HG03108 (cell line): ENCODE data around the gene PRPF18.
A peak's percentile ranks its signal among the peaks of the same experiment; 100 is the strongest.
"Not testable (repeated sequence)": the region's sequence is repeated elsewhere in the genome, so short reads cannot be mapped to it uniquely, and the experiment has no call there.

Experiments
- ATAC-seq: cut with Tn5 transposase; IDR thresholded peaks from one replicate; pipeline ENCODE4 v1.9.1; 2021; ENCODE audit warnings: moderate library complexity; ENCODE audit not compliant: unreplicated experiment

Gene PRPF18, protein sequence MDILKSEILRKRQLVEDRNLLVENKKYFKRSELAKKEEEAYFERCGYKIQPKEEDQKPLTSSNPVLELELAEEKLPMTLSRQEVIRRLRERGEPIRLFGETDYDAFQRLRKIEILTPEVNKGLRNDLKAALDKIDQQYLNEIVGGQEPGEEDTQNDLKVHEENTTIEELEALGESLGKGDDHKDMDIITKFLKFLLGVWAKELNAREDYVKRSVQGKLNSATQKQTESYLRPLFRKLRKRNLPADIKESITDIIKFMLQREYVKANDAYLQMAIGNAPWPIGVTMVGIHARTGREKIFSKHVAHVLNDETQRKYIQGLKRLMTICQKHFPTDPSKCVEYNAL

DNA sequence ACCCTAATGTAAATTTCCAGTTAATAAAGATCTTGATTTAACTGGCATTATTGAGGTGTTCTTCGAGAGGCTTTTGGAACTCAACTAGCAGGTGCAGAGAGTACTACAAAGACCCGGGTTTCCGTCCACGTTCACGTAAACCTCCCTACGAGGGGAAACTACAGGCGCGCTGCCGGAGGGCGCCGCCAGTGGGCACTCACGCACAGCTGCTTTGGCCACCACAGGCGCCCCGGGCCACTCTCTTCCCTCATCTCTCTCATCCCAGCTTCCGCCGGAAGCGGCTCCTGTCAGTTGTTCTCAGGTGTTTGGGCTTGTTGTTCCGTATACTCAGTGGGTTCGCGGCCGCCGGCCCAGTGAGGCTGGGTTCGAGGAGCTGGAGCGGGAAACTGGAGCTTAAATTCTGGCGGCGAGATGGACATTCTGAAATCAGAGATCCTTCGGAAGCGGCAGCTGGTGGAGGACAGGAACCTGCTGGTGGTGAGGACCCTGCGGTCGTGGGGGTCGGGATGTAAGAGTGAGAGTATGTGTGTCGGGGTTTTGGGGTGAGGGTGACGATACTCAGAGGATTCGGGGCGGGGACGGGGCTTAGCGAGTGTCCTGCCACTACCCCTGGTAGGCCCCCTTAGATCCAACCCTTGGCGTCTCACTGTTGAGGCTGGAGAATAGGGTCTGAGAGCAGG, at the start of gene PRPF18:
Gene PRPF18, plus strand, starts transcription at position 290 of the 680 bp plus-strand sequence. Its CDS starts 122 bp downstream, at position 412.
- peak; percentile 99 for ATAC-seq

- not testable (repeated sequence) for ATAC-seq
Observed at GRCh38 chr10:13537985-13538384, 48.8 kb upstream of the PRPF18 start.

- ATAC-seq = no peak
Observed at GRCh38 chr10:13542533-13542932, 44.2 kb upstream of the PRPF18 start.

DNA sequence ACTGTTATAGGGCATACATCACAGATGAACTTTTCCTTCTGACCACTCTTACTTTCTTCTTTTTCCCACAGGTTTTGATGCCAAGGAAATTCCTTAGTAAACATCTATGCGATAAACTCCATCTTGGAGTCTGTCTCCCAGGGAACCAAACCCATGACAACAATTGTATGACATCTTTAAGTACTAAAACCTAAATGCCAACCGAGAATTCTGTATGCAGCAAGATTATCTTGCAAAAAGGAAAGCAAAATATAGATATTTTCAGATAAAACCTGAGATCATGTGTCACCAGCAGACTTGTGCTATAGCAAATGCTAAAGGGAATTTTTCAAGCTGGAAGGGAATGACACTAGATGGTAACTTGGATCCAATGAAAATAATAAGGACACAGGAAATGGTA, 36.0 kb upstream of the PRPF18 start:
- ATAC-seq = no peak

DNA sequence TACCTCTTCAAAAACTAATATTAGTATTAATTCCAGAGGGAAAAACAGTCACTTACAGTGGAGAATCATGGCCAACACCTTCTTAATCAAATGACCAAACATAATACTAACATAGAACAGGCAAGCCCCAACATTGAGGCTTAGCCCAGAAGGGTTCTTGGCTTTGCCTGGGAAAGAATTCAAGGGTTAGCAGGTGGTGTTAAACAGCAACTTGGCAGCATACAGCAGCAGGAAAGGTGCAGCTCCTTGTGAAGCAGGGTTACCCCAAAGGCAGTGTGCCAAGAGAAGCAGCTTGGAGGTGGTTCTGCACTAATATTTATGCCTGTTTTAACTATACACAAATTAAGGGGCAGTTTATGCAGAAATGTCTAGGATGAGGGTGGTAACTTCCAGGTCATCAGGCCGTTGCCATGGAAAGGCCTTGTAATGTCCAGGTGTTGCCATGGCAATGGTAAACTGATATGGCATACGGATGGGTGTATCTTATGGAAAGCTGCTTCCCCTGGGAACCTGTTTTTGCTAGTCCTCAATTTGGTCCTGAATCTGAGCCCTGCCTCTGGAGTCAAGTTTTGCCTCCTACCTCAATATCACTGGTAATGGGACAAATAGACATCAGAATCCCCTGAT, 30.8 kb upstream of the PRPF18 start:
- ATAC-seq = no peak

- ATAC-seq = no peak
Observed at GRCh38 chr10:13559124-13559700, 27.6 kb upstream of the PRPF18 start.

GRCh38 chr10:13560597-13560996, 26.2 kb upstream of the PRPF18 start:
- ATAC-seq = no peak

DNA sequence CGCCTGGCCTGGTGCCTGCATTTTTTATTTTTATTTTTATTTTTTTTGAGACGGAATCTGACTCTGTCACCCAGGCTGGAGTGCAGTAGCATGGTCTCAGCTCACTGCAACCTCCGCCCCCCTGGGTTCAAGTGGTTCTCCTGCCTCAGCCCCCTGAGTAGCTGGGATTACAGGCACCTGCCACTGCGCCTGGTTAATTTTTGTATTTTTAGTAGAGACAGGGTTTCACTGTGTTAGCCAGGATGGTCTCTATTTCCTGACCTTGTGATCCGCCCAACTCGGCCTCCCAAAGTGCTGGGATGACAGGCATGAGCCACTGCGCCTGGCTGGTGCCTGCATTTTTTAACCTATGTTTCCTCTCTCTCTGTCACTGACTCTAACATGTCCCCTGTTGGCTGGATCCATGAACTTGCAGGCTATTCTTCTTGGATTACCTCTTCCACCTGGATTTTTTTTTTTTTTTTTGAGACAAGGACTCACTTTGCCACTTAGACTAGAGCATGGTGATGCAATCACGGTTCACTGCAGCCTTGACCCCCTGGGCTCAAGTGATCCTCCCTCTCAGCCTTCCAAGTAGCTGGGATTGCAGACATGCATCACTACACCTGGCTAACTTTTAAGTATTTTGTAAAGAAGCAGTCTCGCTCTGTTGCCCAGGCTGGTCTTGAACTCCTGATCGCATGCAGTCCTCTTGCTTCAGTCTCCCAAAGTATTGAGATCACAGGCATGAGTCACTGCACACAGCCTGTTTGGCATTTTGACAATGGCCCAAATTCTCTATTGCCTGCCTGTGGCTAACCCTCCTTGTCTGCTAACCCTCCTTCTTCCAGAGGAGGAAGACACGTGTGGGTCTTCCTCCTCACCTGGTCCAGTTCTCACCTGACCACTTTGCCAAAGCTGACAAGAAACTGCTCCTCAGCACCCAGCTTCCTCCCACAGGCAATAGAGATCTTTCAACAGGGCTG, 23.0 kb upstream of the PRPF18 start:
- ATAC-seq = no peak

DNA sequence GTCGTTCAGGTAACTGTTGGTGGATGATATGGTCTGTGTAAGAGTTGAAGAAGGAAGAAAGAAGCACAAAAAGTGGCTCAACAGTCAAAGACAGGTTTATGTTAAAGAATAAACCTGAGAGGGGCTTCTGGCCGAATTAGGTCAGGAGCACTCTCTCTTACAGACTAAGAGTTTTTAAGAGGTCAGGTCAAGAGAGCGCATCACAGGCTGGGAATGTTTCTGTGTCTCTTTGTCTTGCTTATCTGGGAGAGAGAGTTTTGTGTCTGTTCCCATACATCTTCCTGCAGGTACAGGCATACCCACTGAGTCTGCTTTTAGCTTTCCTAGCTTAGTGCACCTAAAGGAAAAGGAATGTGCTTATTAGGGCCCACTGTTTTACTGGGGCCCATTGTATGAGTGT, 22.2 kb upstream of the PRPF18 start:
- ATAC-seq = no peak

DNA sequence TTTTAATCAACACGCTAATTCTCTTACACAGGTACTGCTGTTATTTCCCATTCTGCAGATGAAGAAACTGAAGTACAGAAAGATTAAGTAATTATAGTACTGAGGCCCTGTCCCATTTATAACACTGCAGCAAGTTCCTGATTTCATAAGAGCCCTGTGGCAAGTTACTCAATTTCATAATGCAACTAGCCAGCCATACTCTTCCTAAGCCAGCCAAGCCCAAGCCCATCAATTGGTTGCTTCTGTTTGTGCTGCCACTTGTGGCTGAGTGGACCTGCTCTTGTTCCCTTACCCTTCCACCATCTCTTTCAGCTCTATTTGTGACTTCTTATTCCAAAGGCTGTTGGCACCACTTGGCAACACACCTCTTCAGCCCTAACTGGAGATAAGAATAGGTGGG, 19.7 kb upstream of the PRPF18 start:
- ATAC-seq = no peak

GRCh38 chr10:13571541-13571940, 15.2 kb upstream of the PRPF18 start:
- no peak for ATAC-seq

DNA sequence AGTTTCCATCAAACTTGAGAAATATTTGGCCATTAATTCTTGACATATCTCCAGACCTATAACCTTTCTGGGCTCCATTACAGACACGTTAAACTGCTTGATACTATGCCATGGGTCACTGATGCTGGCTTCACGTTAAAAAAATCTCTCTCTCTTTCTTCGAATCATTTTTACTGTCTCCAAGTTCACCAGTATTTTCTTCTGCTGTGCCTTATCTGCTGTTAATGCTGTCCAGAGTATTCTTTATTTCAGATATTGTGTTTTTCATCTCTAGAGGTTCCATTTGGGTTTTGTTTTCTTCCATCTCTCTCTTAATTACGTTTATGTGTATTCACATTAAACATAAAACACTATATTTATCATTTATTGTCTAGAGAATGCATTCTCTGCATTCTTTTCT, 12.8 kb upstream of the PRPF18 start:
- no peak for ATAC-seq

- ATAC-seq = no peak
Observed at GRCh38 chr10:13585195-13585751, 1.5 kb upstream of the PRPF18 start.

DNA sequence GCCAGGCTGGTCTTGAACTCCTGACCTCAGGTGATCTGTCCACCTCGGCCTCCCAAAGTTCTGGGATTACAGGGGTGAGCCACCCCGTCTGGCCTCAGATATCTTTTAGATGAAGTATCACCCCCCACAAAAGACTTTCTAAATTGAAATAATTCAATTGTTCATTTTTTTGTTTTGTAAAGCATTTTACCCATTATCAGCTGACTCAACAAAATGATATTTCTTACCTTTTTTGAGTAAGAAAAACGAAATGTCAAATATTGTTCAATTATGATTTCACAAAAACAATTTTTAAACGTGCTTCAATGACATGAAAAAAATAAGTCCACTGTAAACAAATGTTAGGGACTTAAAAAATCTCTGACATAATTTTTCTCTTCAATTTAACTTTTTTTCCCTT, 822 bp upstream of the PRPF18 start:
- no peak for ATAC-seq

DNA sequence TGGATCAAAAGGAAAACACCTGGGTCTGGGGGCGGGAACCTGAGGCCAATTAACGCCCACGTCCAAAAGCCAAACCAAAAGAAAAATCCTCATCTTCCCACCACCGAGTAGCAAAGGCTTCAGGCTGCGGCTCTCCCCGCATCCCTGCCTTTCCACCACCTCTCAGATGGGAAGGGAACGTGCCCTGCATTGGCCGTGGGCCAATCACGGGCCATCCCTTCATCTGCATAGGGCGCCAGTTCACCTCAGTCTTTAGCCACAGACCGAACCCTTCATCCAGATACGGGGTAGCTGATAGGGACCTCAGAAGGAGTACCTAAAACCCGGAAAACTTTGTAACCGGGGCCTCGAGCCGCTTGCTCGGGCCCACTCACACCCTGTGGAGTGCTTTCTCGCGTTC, 626 bp downstream of the PRPF18 start:
- ATAC-seq = no peak

- no peak for ATAC-seq
Observed at GRCh38 chr10:13589316-13589715, 2.6 kb downstream of the PRPF18 start.

DNA sequence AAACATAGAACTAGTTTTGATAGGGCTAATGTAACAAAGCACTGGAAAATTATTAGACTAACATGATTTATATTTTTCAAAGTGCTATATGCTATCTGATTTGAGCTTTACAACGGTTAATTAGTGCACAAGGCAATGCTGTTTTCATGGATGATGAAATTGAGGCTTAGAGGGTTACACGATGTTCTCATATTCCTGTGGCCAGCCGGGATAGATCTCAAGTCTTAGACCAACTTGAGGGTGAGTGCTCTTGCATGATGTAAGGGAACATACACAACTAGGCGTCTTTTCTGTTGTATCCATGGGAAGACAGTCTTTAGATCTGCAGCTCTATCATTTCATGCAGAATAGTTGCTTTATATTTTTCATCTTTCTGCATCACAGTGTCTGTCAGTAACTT, 4.1 kb downstream of the PRPF18 start:
- ATAC-seq = no peak

DNA sequence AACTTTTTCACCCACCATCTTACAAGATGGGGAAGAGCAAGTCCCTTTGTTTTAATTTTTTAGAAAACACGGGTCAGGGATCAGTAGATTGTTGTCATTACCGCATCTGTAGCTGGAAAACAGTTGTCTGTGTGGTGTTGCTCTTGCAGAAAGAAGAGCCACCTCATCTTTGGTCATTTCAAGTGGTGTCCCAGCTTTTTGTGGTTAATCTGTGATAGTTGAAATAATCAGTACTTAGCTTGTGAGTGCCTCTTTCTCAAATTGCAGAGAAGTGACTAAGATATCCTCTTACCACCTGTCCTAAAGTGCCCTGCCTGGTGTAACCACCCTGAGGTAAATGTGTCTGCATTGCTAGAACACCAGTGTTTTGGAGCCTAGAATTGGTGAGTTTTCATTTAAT, 5.5 kb downstream of the PRPF18 start:
- ATAC-seq = no peak

GRCh38 chr10:13593535-13593934, 6.8 kb downstream of the PRPF18 start:
- ATAC-seq = no peak

DNA sequence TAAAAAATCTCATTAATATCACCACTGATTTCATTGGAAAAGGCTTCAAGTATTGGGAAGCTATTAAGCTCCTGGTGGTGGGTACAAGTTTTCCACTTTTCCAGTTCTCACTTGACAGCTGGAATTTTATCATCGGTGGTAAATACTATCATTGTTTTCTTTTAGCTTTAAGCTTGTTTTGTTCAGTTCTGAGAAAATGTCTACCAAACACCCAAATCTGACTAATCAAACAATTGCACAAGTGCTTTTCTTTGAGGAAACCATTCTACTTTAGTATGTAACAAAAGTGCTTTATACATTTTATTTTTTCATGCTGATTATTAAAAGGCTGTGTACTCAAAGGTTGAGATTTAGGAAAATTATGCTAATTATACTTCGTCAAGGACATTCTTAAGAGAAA, 7.9 kb downstream of the PRPF18 start:
- no peak for ATAC-seq
